HG03159 (cell line): ENCODE measurements around the gene PPP1R18.
"Not testable (repeated sequence)": the region's sequence is repeated elsewhere in the genome, so short reads cannot be mapped to it uniquely, and the experiment has no call there.

Source experiments
- ATAC-seq: cut with Tn5 transposase; IDR thresholded peaks from one replicate; pipeline ENCODE4 v1.9.1; 2021; ENCODE audit warnings: mild to moderate bottlenecking, moderate library complexity; ENCODE audit not compliant: unreplicated experiment

Gene PPP1R18

DNA sequence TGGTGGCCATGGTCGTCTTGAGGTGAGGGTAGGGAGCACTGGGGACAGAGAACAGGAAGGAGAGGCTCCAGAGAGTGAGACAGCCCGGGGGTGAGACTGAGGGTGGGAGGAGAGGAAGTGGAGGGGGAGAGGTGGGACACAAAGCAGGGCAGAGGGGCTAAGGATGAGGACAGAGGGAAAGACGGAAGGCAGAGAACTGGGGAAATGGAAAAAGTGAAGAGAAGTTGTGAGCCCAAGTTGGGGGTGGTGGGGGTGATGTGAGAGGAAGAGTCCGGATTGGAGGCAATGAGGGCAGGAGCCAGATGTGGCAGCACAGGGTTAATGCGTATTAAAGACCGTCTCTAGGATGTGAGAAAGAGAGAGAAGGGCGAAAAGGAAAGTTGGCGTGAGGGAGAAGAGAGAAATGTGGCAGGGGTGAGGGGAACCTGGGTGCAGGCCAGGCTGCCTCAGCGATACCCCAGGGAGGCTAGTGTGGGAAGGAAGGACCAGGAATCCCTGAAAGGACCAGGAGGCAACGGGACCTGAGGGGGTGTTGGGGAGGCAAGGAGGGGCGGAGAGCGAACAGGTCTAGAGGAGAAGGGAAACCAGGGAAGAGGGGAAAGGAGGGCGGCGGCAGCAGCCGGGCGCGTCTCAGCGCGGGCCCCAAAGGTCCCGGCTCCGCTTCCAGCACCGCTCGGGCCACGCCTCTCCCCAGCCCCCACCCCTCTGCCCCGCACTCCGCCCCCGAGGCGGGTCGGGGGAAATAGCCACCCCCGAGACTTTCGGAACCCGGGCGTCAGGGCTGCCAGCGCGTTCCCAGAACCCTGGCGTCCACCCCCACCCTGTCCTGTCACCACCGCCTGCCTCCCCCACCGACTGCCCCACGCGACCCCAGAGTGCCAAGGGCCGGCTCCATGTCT is at the start of gene PPP1R18:
Gene PPP1R18 (minus strand): TSS at position 637 of the 899 bp plus-strand sequence. CDS start 627 bp downstream, at position 10.
- peak; percentile 15 for ATAC-seq

- no peak for ATAC-seq
Observed at GRCh38 chr6:30735668-30736314, 49.3 kb upstream of the PPP1R18 start.

- ATAC-seq = no peak
Observed at GRCh38 chr6:30732237-30732943, 45.9 kb upstream of the PPP1R18 start.

GRCh38 chr6:30730601-30731435 is 44.4 kb upstream of the PPP1R18 start:
- ATAC-seq = peak; percentile 53

DNA sequence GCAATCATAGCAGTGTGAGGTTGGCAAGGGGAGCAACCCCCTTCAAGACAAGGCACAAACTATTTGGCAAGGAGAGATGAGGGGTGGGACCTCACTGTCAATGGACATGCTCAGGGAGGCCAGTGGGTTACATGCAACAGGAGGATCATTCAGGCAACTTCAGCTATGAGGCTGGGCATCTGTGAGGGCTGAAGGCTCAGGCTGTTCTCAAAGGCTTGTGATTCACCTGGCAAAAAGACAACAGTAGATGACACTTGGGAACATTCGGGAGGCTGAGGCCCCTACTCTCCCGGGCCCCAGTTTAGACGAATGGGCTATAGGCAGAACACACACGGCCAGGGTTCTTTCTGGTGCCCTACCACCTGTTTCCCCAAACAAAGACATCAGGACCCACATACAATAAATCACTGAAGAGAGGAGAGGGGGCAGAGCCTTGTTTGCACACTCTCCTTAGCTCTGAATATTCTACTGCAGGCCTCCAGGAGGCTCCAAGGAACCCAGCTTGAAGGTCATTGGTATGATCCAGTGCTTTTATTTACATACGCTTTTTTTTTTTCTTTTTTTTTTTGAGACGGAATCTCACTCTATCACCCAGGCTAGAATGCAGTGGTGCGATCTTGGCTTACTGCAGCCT is 41.6 kb upstream of the PPP1R18 start:
- no peak for ATAC-seq

- ATAC-seq = no peak
Observed at GRCh38 chr6:30726506-30727413, 40.3 kb upstream of the PPP1R18 start.

GRCh38 chr6:30725713-30726505 is 39.5 kb upstream of the PPP1R18 start:
- ATAC-seq = no peak

DNA sequence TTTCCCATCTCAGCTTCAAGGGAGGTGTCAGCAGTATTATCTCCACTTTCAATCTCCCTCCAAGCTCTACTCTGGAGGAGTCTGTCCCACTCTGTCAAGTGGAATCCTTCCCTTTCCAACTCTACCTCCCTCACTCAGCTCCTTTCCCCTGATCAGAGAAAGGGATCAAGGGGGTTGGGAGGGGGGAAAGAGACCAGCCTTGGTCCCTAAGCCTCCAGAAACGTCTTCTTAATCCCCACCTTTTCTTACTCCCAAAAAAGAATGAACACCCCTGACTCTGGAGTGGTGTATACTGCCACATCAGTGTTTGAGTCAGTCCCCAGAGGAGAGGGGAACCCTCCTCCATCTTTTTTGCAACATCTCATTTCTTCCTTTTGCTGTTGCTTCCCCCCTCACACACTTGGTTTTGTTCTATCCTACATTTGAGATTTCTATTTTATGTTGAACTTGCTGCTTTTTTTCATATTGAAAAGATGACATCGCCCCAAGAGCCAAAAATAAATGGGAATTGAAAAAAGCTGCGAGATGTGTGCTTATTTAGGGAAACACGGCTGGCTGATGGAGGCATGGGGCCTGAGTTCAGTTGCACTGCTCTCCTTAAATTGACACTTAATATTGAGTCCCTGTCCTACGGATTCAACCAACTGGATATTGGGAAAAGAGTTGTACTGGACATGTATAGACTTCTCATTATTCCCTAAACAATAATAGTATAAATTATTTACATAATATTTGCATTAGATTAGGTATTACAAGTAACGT is 38.6 kb upstream of the PPP1R18 start:
- no peak for ATAC-seq

- ATAC-seq = not testable (repeated sequence)
Observed at GRCh38 chr6:30723843-30724741, 37.6 kb upstream of the PPP1R18 start.

DNA sequence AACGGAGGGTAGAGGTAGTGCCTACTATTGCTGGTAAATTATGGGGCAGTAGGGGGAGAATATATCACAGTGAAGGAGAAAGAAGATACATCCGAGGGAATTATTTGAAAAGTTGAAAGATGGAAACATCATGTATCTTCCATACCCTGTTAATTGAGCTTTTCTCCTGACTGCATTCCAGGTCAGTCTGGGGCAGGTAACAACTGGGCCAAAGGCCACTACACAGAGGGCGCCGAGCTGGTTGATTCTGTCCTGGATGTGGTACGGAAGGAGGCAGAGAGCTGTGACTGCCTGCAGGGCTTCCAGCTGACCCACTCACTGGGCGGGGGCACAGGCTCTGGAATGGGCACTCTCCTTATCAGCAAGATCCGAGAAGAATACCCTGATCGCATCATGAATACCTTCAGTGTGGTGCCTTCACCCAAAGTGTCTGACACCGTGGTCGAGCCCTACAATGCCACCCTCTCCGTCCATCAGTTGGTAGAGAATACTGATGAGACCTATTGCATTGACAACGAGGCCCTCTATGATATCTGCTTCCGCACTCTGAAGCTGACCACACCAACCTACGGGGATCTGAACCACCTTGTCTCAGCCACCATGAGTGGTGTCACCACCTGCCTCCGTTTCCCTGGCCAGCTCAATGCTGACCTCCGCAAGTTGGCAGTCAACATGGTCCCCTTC is 36.9 kb upstream of the PPP1R18 start:
- ATAC-seq = not testable (repeated sequence)

DNA sequence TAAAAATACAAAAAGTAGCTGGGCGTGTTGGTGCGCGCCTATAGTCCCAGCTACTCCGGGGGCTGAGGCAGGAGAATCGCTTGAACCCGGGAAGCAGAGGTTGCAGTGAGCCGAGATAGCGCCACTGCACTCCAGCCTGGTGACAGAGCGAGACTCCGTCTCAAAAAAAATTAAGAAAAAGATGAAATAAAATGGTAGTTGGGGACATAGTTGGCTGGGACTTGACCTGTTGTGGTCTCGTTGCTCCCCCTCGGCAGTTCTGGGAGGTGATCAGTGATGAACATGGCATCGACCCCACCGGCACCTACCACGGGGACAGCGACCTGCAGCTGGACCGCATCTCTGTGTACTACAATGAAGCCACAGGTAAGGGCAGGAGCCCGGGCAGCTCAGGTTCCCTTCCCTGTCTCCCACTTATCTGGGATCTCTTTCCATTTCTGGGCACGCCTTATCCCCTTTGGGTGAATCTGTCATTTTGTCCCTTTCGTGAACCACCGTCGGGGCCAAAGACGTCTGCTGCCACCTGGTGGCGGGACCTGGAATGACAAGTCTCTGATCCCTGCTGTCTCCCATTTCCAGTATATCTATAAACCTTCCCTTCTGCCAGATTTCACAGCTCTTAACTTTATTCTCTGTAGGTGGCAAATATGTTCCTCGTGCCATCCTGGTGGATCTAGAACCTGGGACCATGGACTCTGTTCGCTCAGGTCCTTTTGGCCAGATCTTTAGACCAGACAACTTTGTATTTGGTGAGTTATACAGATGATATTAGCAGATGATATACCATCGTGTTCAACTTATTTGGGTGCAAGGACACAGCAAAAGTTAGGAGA is 36.1 kb upstream of the PPP1R18 start:
- no peak for ATAC-seq

- ATAC-seq = not testable (repeated sequence)
Observed at GRCh38 chr6:30722025-30722279, 35.5 kb upstream of the PPP1R18 start.

- no peak for ATAC-seq
Observed at GRCh38 chr6:30721198-30722024, 35.0 kb upstream of the PPP1R18 start.

DNA sequence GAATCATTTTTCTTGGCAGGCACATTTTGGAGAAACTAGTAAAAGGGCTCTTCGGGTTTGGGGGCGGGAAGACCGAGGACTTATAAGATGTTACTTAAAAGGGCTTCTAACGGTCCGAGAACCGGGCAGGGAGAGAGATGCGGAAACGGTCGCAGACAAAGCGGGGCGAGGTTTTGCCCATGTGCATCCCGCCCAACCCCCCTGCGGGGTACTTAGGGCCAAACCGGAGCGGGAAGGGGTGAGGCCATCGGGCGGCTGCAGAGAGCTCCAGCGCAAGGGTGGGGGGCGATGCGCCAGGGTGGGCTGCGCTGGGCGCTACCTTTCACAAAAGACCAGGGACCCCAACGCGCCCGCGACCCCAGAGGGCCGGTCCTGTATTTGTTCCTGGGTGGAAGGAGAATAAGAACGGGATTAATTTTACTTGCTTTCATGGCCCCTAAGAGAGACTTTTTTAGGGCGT is 34.3 kb upstream of the PPP1R18 start:
- ATAC-seq = no peak
